GM18861 (cell line): Measurements from ENCODE around the gene RIPK4.

Experiments
- ATAC-seq: cut with Tn5 transposase; IDR thresholded peaks from one replicate; pipeline ENCODE4 v1.9.1; 2021; ENCODE audit not compliant: unreplicated experiment

Gene RIPK4

DNA sequence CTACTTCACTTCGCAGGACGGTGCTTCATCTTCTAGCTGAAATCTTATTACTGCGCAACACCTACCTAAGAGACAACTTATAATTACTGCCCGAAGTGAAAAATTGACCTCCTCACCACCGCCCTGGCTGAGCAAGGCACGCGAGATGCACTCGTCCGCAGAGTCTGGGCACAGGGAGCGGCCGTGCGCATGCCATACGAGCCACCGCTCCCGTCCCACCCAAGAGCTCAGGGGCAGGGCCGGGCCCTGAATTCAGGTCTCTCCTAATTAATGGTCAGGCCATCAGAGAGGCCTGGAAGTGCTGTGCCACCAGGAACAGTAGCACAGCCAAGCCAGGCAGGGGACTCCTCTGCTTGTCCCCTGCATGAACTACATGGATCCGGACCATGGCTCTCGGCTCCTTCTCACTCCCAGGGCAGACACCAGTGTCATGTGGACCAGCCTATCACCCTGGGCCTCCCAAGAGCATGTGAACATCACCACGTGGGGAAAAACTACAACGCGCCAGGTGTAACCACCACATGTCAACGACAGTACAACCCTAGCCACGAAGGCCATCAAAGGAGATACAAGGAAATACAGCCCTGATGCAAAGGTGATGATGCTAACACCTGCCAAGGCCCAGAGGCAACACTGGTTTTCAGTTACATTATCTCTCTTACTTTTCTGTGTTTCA, 11.5 kb downstream of the RIPK4 start:
- no peak for ATAC-seq

GRCh38 chr21:41754479-41754891, 12.4 kb downstream of the RIPK4 start:
- no peak for ATAC-seq

DNA sequence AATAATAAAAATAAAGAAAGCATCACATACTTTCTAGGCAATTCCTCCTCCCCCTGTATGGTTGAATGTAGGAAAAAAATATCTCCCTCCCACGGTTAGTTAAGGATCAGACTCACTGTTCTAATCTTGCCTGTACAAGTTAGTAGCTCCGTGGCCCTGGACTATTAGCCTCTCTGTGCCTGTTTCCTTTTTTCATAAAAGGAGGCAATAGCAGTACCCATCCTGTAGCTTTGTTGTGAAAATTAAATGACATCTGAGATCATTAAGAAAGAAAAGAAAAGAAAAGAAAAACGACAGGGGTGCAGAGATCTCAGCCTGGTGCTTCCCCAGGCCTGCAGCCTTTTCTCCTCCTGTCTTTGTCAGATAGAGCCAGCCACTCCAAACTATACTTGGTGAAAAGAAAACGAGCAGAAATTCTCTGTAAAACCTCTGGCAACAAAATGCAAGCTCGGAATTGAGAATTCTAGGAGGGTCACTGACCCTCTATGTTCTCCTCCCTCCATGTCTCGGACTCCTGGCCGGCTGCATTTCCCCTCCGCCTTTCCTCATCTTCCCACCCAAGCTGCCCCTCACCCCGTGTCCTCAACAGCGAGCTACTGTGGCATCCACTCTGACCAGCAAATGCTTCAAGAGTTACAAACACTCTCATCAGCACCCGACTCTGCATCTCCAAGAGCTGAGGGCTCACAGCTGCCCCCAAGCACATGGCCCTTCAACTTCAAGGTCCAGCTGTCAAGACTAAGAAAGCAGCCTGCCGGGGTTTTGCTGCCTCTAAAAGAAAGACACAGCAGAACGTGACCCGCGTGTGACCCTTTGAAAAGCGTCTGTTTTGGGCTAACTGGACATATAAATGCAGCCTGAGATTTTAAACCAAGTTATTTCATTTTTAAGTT, 13.6 kb downstream of the RIPK4 start:
- no peak for ATAC-seq

GRCh38 chr21:41752231-41752681, 14.6 kb downstream of the RIPK4 start:
- no peak for ATAC-seq

DNA sequence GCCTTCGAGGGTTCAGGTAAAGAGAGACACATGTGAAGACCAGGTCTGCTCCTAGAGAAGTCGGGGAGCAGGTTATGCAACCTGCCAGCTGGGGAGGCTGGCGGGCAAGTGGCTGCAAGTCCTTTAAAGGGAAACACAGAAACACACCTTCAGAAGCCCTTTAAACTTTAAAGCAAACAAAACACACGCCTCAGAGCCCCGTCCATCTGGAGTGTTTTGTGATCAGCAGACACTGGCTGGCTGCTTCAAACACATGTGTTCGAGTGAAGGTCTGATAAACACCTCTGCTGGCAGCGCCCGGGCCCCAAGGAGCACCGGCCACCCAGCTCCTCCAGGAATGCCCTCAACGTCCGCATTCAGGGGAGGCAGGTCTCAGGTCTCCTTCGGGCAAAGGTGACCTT, 15.2 kb downstream of the RIPK4 start:
- no peak for ATAC-seq

- ATAC-seq = no peak
Observed at GRCh38 chr21:41750532-41751151, 16.2 kb downstream of the RIPK4 start.

GRCh38 chr21:41750051-41750450, 16.8 kb downstream of the RIPK4 start:
- ATAC-seq = no peak

DNA sequence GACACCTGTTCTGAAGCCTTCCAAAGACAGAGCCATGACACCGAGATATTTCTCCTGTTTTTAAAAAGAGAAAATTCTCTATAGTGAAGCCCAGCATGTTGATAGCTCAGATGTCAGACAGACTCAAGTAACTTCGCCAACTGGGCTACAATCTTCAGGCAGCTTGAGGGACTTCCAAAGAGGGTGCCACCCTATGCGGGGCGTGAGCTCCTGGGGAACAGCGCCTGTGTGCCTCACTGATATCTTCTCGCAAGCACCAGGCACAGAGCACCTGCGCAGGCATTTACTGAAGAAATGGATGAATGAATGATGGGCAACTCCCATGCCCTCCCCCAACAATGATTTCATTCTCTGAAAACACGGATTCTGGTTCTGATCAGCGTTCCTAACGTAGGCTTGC, 17.6 kb downstream of the RIPK4 start:
- no peak for ATAC-seq

DNA sequence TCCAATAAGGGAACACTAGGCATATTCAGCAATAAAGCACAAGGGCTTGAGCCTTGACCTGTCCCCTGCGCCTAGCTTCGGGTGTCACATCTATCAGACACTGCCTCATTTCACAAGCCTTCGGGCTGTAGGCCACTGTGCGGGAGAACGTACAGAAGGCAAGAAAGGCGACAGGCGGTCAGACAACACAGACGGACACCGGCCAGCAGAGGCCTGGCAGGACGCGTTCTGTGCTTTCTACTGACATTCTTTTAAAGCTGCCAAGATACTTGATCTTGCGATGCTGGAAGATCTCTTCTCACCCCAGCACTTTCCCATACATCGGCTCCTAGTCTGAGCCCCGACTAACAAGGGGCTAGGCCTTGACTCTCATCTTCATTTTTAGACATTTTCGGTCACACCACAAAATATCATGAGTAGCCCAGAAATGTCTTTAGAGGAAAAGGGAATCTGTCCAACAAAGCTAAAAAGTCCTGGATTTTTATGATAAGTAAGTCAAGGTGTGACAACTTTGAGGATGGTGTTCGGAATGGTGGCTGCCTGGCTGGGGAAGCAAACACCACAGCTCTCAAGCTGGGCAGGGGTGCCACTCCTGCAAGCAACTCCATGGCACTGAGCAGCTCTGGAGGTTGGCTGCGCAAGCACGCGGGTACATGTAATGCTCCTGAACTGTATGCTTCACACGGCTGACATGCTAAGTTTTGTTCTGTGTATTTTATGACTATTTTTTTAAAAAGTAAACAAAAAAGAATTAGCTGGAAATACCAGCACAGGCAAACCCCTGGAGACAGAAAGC, 18.7 kb downstream of the RIPK4 start:
- no peak for ATAC-seq

GRCh38 chr21:41746744-41747006, 20.2 kb downstream of the RIPK4 start:
- no peak for ATAC-seq

DNA sequence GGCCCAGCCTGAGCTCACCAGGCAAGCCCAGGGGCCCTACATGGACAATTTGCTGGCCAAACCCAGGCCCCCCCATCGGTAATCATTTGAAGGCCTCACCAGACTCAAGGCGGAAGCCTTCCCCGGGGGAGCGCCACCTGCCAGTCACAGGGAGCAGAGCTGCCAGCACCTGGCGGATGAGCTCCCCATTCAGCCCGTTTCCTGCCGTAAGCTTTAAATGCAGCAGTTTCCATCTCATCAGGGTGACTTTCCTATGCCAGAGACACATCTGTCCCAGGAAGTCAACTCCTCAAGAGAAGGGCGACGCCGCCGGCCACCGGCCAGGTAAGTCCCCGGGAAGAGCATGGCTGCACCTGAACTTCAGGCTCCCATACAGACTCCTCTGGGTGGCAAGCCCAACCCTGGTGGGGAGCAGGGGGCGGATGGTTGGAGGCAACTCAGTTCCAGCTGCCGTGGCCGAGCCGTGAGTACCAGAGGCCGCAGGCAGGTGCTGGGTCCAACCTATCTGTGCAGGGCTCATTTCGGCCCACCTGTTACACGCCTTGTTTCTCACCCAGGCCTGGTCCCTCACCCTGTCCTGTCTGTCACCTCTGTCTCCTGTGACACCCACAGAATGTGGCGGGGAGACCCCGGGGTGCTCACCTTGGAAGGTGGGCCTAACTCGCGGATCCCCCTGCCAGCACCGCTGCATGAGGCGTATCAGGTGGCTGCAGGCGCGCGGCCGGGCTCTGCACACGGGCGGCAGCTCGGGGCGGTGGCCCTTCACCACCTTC, 20.7 kb downstream of the RIPK4 start:
- no peak for ATAC-seq

DNA sequence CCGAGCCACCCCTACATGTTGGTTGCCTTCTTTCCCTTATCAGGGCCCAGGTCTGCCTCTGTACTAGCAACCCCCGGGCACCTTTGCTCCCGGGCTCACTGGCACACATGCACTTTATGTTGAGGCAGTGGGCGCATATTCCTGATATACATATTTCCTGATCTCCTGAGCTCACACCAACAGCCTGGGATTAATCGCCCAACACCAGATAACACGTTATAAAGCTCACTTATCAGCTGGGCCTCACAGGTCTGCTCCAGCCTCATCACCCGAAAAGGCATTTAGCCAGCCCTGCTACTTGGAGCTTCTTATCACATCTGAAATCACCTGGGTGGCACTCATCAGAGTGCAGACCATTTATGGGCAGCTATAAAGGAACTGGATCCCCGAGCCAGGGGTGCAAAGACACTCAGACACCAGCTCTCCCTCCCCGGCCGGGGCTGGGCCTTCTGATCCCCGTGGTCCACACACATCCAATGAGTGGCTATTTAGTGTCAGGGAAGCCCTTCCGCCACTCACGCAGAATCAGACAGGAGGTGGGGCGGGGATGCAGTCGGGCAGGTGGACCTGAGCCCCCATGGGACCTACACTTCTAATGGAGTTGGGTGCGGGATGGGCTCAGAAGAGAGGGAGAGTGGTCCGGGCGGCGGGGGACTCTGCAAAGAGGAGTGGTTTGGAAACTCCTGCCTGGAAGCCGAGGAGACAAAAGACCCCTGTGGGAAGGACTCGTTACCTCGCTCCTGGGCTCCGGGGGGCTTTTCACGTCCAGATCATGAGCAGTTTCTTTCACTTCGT, 21.6 kb downstream of the RIPK4 start:
- ATAC-seq = no peak

- ATAC-seq = no peak
Observed at GRCh38 chr21:41744028-41744930, 22.6 kb downstream of the RIPK4 start.

DNA sequence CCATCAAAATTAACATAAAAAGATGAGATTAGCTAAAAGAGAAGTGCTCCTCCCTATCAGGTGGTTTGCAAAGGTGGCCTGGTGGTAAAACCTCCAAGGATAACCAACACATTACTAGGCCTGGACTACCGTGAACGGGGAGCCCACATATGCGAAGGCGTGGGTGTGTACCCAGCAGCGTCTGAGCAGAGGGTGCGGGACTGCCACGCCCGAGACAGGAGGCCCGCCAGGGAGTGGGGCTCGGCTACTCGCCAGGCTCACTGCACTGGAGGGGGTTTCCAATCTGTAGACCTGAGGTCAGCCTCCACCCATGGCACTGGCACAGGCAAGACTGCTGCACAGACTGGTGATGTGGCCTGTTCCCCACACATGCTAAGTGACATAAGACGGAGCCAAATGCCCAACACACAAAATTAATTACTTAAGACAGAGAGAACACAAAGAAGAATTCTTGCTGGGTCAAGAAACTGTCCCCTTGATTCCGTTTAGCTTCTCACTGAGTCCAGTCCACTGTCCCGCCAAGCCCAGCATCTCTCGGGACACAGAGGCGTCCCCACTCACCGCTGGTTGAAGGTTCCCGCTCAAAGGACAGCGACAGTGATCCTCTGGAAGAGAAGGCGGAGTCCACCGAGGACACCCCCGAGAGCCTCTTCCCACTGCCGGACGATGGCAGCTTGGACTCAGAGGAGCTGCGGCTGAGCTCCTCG, 23.4 kb downstream of the RIPK4 start:
- ATAC-seq = no peak

GRCh38 chr21:41742073-41742875, 24.6 kb downstream of the RIPK4 start:
- ATAC-seq = no peak

GRCh38 chr21:41741253-41742072, 25.4 kb downstream of the RIPK4 start:
- ATAC-seq = no peak
